ELF-1 (cell line): ENCODE results near the gene PHLDB1.
"Not testable (repeated sequence)": the region's sequence is repeated elsewhere in the genome, so short reads cannot be mapped to it uniquely, and the experiment has no call there.

Experiments
- DNase-seq: peaks from one replicate; pipeline ENCODE4 v3.0.0-alpha.2; 2016; ENCODE audit warnings: low read depth, low spot score

PHLDB1 gene

DNA sequence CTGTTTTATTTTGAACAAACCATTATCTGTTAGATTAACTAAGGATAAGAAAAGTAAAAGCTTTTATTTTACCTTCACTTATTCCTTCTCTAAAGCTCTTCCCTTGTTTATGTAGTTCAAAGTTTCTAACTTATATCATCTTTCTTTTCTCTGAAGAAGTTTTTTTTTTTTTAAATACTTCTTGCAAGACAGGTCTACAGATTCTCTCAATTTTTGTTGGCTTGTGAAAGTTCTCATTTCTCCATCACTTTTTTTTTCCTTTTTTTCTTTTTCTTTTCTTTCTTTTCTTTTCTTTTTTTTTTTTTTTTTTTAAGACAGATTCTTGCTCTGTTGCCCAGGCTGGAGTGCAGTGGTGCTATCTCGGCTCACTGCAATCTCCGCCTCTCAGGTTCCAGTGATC lies 76.8 kb downstream of the PHLDB1 start:
- no peak for DNase-seq

DNA sequence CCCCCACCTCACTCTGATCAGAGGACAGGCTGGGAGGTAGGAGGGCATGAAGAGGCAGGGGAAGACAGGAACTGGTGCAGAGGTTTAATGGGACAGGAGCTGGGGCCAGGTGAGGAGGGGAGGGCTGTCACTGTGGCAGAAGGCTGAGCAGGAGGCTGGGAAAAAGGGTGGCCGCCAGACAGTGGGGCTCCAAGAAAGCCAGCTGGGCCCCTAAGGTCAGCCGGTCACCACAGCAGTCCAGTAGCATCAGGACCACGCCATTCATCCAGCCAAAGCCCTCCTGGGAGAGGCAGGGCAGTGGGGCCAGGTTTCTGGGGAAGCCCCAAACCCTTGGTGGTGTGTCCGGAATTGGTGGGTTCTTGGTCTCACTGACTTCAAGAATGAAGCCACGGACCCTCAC lies 80.5 kb downstream of the PHLDB1 start:
- DNase-seq = no peak

DNA sequence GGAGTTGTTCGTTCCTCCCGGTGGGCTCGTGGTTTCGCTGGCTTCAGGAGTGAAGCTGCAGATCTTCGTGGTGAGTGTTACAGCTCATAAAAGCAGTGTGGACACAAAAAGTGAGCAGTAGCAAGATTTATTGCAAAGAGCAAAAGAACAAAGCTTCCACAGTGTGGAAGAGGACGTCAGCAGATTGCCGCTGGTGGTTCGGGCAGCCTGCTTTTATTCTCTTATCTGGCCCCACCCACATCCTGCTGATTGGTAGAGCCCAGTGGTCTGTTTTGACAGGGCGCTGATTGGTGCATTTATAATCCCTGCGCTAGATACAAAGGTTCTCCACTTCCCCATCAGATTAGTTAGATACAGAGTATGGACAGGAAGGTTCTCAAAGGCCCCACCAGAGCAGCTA lies 80.9 kb downstream of the PHLDB1 start:
- not testable (repeated sequence) for DNase-seq

DNA sequence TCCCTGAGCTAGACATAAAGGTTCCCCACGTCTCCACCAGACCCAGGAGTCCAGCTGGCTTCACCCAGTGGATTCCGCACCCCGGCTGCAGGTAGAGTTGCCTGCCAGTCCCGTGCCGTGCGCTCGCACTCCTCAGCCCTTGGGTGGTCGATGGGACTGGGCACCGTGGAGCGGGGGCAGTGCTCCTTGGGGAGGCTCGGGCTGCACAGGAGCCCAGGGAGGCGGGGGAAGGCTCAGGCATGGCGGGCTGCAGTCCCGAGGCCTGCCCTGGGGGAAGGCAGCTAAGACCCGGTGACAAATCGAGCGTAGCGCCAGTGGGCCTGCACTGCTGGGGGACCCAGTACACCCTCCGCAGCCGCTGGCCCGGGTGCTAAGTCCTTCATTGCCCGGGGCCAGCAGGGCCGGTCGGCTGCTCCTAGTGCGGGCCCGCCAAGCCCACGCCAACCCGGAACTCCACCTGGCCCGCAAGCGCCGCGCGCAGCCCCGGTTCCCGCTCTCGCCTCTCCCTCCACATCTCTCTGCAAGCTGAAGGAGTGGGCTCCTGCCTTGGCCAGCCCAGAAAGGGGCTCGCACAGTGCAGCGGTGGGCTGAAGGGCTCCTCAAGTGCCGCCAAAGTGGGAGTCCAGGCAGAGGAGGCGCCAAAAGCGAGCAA lies 81.6 kb downstream of the PHLDB1 start:
- no peak for DNase-seq

DNA sequence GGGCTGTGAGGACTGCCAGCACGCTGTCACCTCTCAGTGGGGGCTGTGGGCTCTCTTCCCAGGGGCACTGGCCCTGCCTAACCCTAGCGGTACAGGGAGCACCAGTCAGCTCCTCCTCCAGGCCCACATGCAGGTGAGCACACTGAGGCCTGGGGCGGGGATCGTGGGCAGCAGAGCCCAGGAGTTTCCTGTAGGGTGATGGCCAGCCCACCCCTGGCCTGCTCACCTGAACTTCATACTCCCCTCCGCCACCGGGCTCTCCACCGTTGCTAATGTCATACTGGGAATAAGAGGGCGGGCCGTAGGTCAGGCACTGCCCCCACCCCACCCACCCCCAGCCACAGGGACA lies 82.1 kb downstream of the PHLDB1 start:
- DNase-seq = no peak

DNA sequence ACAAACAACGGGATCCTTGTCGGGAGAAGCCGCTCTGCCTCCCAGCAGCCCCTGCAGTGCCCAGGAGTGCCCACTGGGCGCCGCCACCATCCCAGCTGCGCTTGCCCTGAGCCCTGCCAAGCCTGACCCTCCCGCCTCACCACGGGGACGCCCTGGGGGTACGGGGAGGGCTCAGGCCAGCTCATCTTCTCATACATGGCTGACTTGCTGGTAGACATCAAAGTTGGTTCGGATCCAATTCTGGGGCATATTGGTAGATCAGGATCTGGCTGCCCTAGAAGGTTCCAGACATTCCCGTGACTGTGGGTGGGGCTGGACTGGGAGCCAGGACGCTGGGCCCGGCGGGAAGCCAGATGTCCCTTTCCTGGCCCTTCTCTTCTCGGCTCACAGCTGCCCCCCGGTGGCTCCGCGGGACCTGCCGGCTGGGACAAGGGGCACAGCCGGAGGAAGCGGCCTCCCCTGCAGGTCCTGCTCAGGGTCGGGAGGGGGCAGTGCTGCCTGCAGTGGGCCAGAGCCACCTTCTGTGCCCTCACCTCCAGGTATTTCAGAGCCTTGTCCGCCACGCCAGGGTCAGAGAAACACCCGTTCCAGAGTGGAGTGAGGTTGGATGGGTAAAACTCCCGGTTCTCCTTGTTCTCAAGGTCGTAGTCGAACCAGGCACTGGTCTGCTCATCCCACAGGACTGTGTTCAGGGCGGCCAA lies 82.6 kb downstream of the PHLDB1 start:
- DNase-seq = peak; percentile 98

DNA sequence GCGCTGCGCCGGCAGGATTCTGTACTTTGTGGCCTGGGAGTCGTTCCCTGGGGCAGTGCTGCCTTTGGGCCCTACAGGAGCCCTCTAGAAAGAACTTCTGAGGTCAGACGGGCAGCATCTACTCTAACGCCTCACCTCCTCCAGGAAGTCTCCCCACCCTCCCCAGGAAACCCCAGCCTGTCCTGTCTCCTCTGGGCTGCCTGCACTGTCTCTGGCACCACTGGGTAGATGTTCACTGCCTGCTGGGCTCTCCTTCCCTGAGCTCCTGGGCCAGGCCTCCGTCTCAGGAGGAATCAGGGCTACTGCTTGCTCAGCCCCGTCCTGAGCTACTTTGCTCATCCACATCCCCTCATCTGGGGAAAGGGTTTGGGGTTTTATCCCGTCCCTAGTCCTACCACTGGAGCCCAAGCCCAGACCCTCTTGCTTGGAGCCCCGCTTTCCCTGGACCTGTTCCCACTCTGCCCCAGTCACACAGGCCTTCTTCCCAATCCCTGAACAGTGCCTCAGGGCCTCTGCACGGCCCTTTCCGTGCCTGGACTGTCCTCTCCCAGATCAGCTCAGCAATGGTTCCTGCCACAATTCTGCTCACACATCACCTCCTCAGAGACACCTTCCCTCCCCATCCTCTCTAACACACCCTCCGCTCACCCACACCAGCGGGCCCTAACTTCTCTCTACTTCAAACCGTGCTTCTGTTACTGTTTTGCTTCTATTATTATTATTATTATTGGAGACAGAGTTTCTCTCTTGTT lies 83.3 kb downstream of the PHLDB1 start:
- no peak for DNase-seq

DNA sequence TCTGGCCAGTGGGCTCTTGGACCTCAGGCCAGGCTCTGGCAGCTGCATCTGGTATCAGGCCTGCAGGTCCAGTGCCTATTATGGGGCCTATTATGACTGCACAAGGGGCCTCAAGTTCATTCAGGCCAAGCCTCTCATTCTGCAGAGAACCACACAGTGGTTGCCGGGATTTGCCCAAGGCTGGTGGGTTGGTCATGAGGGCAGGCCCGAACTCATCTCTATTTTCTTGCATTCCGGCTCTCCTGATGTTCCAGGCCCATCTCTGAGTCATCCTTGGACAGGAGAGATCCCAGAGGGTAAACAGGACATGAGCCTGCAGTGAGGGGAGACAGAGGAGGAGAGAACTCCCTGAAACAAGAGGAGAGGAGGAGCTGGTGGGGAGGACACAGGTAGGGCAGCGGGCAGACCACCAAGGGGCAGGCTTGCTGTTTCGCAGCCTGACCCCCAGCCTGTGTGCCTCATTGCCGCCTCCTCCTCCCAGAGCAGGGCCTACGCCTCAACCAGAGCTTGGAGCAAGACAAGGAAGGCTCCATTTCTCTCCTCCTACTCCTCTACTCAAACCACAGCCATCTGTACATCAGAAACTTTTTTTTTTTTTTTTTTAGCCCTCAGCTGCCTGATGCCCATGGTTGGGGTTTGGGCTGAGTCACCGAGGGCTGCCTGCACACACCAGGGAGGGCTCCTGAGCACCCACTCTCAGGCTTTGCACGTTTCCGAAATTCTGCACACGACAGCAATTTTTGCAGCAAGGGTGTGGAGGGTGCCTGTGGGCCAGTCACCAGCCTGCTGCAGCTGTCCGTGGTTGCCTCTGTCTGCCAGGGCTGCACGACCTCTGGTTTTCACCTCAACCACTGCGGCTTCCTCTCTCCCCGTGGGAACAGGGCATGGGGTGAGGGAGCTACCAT lies 84.8 kb downstream of the PHLDB1 start:
- DNase-seq = peak; percentile 60

DNA sequence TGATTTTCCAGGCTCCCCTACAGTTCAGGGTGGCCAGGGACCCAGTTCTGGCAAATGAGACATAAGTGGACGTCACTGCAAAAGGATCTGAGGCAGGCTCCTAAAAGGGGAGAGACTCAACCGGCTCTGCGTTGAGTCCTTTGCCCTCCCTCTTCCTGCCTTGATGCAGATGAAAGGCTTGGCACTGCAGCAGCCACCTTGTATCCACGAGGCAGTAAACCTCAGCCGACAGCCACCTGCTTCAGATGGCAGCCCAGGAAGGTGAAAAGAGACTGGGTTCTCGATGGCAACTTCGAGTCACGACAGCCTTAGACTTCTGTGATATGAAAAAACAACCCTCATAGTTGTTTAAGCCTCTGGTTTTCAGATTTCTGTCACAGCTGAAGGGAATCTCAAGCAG lies 86.8 kb downstream of the PHLDB1 start:
- DNase-seq = no peak

DNA sequence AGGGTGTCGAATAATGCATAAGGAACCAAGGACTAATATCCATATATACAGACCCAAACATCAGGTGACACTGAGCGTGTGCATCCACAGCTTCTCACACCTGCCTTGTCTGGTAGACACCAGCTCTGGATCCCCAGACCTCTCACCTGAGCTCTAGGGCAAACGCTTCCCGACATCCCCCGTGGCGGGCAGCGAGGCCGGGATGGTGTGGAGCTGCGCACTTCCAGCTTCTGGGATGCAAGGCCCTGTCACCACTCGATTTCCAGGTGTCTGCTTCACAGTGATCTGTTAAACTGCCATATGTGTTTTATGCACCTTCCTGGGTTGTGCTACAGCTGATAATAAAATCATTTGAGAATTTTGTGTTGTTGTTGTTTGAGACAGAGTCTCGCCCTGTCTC lies 87.4 kb downstream of the PHLDB1 start:
- DNase-seq = no peak

DNA sequence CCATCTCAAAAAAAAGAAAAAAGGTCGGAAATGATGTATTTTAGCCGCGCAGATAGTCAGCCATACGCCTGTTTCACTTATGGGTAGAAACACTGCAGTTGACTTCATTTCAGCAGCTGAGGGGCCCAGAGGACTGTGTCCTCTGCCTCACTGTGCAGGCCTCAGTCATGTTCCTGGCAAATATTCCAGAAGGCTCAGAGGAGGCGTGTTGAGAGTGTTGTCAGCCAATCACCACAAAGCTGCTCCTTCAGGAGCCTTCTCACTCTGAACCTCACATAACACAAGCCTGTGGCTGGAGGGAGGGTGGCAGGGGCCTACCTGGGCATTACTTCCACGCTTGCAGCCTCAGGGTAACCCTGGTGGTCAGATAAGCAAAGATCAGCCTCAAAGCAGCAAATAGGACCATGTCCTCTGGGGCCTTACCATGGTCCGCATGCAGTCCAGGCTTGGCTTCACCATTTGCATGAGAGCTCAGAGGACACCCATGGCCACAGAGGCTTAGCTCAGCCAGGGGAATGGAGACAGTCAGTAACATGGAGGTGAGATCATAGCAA lies 89.3 kb downstream of the PHLDB1 start:
- peak; percentile 22 for DNase-seq

DNA sequence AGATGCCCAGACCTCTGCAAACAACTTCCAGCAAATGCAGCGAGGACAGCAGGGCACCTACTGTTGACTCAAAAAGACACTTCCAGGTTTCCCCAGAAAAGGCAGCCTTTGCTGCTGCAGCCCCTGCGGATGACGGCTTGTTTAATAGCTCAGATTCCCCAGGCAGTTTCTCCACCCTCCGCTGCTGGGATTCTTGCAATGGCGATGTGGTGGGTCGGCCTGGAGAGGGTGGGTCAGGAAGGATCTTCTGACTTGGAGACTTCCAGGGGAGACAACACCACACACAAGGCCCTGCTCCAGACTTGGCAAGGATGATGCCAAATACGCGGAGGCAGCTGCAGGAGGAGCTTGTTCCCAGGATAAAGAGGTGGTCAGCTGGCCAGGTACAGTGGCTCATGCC lies 89.9 kb downstream of the PHLDB1 start:
- DNase-seq = no peak

DNA sequence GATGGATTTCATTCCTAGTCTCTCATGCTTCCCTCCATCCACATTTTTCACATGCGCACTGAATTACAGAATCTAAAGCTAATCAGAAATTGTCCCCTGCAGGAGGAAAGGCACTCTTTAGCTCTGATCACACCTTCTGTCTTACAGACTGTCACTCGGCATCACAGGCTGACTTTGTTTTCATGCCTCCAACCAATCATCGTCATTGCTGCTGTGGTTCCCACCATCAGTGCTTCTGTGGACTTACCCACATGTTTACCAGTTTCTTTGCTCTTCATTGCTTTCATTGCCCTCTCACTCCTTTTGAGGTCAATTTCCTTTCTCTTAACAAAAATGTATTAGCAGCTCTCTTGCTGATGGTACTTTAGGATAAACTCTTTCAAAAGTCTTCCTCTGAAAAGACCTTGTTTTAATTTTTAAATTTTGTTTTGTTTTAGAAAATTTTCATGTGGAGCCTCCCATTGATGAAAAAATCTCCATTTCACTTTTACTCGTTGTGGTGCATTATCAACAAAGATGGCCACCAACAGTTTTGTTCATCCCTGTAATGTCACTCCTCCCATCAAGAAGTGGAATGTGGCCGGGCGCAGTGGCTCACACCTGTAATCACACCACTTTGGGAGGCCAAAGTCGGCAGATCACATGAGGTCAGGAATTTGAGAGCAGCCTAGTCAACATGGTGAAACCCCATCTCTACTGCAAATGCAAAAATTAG lies 92.2 kb downstream of the PHLDB1 start:
- no peak for DNase-seq

DNA sequence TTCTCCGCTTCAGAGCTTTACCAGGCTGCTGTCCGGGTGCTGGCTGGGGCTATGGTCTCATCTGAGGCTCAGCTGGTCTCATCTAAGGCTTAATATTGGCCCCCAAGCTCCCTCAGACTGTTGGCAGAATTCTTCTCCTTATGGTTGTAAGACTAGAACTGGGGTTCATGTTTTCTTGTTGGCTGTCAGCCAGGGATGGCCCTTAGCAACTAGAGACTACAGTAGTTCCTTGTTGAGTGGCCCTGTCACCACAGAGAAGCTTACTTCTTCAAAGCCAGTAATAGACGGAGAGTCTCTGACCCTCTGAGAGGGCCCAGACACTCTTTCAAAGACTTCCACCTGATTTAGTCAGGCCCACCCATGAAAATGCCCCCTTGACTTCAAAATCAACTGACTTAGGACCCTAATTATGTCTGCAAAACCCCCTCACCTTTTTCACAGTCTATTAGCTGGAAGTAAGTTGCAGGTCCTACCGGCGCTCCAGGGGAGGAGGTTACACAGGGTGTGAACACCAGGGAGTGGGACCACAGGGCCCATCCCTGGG lies 96.2 kb downstream of the PHLDB1 start:
- no peak for DNase-seq

DNA sequence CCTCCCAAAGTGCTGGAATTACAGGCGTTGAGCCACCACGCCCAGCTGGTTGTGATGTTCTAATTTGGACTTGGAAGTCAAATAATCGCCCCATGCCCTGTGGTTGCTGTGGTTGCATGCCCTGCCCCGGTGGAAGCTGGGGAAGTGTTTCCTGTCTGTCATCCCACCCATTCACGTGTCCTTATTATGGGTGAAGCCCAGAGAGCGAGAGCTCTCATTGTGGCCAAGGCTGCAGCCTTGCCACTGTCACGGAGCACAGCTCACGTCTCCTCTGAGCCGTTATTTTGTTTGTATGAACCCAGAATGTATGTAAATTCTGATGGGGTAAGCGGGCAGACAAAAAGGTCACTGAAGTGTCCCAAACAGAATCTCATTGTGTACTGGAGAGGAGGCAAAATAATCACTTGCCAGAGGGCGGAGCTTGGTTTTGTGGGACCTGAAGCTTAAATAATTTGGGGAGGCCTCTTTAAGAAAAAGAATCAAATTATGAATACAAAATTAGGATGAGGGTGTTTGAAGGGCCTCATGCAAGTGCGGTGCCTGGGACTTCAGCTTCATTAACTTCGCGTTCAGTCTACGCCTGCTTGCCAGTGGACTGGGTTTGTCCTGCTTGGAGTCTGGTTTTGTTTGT lies 97.8 kb downstream of the PHLDB1 start:
- DNase-seq = no peak

DNA sequence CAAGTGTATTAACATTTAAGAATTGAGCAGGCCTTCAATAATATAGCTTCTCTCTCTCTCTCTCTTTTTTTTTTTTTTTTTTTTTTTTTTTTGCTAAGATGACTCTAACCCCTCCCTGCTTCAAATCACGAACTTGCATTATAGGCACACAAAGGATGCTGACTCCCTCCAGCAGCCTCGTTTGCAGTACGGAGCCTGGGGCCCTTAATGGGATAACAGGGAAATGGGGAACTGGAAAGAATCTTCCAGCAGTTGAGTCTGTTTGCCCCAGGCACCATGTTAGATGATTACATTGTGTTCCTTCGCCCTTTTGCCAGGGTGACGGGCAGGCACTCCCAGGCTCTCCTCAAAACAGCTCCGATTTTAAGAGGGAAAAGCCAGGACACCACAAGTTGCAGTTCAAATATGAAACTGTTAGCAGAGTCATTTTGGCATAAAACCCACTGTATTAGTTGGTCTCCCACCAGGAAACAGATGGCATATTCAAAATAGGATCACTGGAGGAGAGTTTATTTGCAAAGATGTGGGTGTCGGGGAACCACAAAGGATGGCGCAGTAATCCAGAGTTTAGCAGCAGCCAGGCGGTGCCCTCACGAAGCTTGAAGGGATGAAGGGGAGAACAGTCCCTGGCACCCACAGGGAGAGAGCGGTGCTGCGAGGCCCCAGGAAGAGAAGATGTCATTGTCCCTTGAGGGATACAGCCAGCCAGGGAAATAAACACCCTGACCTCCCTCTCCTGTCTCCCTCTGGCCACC lies 98.6 kb downstream of the PHLDB1 start:
- DNase-seq = peak; percentile 62

DNA sequence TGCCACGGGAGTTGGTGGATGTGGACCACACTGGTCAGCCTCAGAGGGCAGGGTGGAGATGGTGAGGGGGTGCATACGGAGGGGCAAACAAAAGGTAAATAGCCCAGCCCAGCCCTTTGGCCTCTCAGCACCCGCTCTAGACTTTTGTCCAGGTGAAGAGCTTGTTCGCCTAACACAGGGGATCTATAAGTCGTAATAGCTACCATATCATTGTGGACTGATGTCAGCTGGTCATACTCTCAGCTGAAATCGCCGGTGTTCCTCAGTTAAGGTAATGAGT lies 99.1 kb downstream of the PHLDB1 start:
- DNase-seq = no peak
